Measurements from ENCODE around the gene BHLHE40. TPM values are rescaled to one million over a fixed set of nuclear protein-coding genes. Genes with fewer than 3 reads are reported as not detected.

BHLHE40 gene
- total and polyA plus RNA-seq, 2 donors (not counting 3 experiments of a cell fraction or from before 2014, with no cell fraction given) = 40.3 to 57.9 TPM

GRCh38 chr3:4994144-4994730, 15.0 kb downstream of the BHLHE40 start:
- intact Hi-C loops (cut with micrococcal nuclease) (loop anchor here (2.0 kb wide), 1 partner anchor 23 kb away; no protein-coding TSS in a partner anchor), dilution Hi-C loops (cut with MboI; ENCODE audit: extremely low pct_ligation_motif_present, low sequenced_read_pairs) (no loop called here)
- no peaks in the 10 kb centered on the region for H3K79me2 ChIP-seq (ENCODE audit: control insufficient read depth, insufficient read depth, low read length)
- H3K27me3 ChIP-seq (ENCODE audit: control insufficient read depth in 2 of 2, insufficient read depth in 2 of 2, low read length in 2 of 2) = no peaks in the 10 kb centered on the region
- H3K4me1 ChIP-seq (ENCODE audit: control insufficient read depth, extremely low read depth, insufficient read depth, low read length) = peaks cover 22% of the 10 kb centered on the region
- H3K4me2 ChIP-seq (ENCODE audit: insufficient read depth, low read length) = no peak overlapping the region
- no peaks in the 10 kb centered on the region for H4K20me1 ChIP-seq (replicated peaks; ENCODE audit: control insufficient read depth, extremely low read depth, insufficient read depth, low read length)
- H3K36me3 ChIP-seq (ENCODE audit: control insufficient read depth in 2 of 2, extremely low read depth in 1 of 2, insufficient read depth in 2 of 2, low read length in 2 of 2) = no peaks in the 10 kb centered on the region
- no TSS peak for BruUV-seq (replicated peaks)
- no peak for DNase-seq (ENCODE audit: low read depth, low spot score)
- H3K9ac ChIP-seq (replicated peaks; ENCODE audit: extremely low read depth, insufficient read depth, low read length) = peak overlapping the region; percentile 6
- H3K9me3 ChIP-seq (replicated peaks; ENCODE audit: control insufficient read depth, insufficient read depth, low read length) = no peaks in the 10 kb centered on the region
- H3K4me3 ChIP-seq (replicated peaks in 1 of 3; ENCODE audit: insufficient read depth in 1 of 3, low read depth in 1 of 3, low read length in 3 of 3) = no peak overlapping the region
- ChIA-PET CTCF (interaction anchor here (0.8 to 2.2 kb wide), 11 partner anchors 10 to 64 kb away, joined by 3 to 10 read pairs (median 4); no protein-coding TSS in a partner anchor), POLR2A (interaction anchor here (1.5 kb wide), 1 partner anchor 16 kb away, joined by 3 read pairs; no protein-coding TSS in a partner anchor)
- no peaks in the 10 kb centered on the region for H3K9me1 ChIP-seq (replicated peaks; ENCODE audit: control insufficient read depth, extremely low read depth, insufficient read depth, low read length)
- TF ChIP-seq POLR2AphosphoS5 (IDR thresholded peaks at IDR 0.05; ENCODE audit: insufficient read depth, low read depth, low read length) = peak; percentile 47
- no peak for TF ChIP-seq EZH2 (IDR thresholded peaks at IDR 0.05; ENCODE audit: borderline replicate concordance, low read depth, low read length, severe bottlenecking)
- peak; percentile 37 for TF ChIP-seq JUN (IDR thresholded peaks at IDR 0.05; ENCODE audit: borderline replicate concordance, insufficient read depth, insufficient read length, low read depth)
- peak; percentile 74 for TF ChIP-seq GATA2 (IDR thresholded peaks at IDR 0.05; ENCODE audit: insufficient read depth, insufficient read length, low read depth, low read length)
- TF ChIP-seq FOS (IDR thresholded peaks at IDR 0.05; ENCODE audit: borderline replicate concordance, insufficient read depth, low read length) = peak; percentile 45
- no peak for FAIRE-seq
- H3K27ac ChIP-seq (ENCODE audit: insufficient read depth, low read depth, low read length) = peak overlapping the region; percentile 74
- H2AFZ ChIP-seq (ENCODE audit: low read depth, low read length) = no peak overlapping the region
